GM10266 (cell line): Measurements from ENCODE around the gene SNRPA1.
"Not testable (repeated sequence)": the region's sequence is repeated elsewhere in the genome, so short reads cannot be mapped to it uniquely, and the experiment has no call there.

ENCODE experiments used
- DNase-seq: peaks from one replicate; pipeline ENCODE4 v3.0.0; 2012; ENCODE audit errors: extremely low spot score
- TF ChIP-seq, protein P1 (sequence below): IDR thresholded peaks from 2 replicates; pipeline ENCODE4 v1.5.1; 2012; ENCODE audit warnings: mild to moderate bottlenecking, low read depth; ENCODE audit not compliant: control insufficient read depth, insufficient read depth; ENCODE audit errors: missing control alignments

SNRPA1 gene

DNA sequence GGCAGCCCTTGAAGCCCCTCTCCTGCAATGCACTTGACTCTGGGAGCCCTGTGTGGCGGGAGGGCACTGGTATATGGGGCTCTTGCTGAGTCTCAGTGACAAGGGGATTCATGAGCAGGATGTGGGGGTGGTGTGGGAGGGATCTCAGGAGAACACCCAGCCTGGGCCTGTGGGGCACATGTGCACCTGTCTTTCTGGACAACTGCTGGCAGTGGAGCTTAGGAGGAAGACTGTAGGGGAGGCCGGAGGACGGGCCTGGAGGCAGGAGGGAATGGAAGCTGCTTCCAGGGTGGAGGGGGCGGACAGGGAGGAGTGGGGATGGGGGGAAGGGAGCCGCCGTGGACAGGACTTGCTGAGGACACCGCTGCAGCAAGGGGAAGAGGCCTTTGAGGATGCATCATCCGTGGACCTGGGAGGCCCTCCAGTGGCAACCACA, 10.8 kb upstream of the SNRPA1 start:
- no peak for DNase-seq
- TF ChIP-seq, protein P1, sequence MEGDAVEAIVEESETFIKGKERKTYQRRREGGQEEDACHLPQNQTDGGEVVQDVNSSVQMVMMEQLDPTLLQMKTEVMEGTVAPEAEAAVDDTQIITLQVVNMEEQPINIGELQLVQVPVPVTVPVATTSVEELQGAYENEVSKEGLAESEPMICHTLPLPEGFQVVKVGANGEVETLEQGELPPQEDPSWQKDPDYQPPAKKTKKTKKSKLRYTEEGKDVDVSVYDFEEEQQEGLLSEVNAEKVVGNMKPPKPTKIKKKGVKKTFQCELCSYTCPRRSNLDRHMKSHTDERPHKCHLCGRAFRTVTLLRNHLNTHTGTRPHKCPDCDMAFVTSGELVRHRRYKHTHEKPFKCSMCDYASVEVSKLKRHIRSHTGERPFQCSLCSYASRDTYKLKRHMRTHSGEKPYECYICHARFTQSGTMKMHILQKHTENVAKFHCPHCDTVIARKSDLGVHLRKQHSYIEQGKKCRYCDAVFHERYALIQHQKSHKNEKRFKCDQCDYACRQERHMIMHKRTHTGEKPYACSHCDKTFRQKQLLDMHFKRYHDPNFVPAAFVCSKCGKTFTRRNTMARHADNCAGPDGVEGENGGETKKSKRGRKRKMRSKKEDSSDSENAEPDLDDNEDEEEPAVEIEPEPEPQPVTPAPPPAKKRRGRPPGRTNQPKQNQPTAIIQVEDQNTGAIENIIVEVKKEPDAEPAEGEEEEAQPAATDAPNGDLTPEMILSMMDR = no peak

- DNase-seq = no peak
Observed at GRCh38 chr15:101303408-101303807, 8.4 kb upstream of the SNRPA1 start.

GRCh38 chr15:101296418-101297405, 1.7 kb upstream of the SNRPA1 start:
- no peak for DNase-seq
- TF ChIP-seq, protein P1 = no peak

More at GRCh38 chr15:101303408-101303807, 8.4 kb upstream of the SNRPA1 start:
- TF ChIP-seq, protein P1 = no peak

DNA sequence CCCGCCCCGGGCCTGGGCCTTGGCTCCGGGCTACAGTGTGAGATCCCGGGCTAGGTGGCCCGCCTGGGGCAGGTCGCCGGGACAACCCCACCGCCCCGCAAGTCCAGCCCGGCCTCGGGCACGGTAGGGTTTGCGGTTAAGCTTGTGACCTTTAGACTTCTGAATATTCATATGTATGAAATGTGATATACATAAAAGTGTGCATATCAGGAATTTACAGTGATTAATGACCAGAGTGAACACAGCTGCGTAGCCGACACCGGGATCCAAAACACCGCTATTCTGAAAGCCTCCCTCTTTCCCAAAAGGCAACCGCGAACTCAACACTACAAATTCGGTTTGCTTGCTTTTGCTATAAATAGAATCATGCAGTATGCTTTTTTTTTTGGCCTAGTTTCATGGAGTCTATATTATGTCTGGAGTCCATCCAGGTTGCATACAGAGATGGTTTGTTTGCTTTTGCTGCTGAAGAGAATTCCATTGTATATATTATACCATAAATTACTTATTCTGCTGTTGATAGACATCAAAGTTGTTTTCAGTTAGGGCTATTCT, 636 bp upstream of the SNRPA1 start:
- no peak for DNase-seq
- TF ChIP-seq, protein P1 = no peak

GRCh38 chr15:101293122-101293521, 1.9 kb downstream of the SNRPA1 start:
- no peak for DNase-seq
- TF ChIP-seq, protein P1 = no peak

DNA sequence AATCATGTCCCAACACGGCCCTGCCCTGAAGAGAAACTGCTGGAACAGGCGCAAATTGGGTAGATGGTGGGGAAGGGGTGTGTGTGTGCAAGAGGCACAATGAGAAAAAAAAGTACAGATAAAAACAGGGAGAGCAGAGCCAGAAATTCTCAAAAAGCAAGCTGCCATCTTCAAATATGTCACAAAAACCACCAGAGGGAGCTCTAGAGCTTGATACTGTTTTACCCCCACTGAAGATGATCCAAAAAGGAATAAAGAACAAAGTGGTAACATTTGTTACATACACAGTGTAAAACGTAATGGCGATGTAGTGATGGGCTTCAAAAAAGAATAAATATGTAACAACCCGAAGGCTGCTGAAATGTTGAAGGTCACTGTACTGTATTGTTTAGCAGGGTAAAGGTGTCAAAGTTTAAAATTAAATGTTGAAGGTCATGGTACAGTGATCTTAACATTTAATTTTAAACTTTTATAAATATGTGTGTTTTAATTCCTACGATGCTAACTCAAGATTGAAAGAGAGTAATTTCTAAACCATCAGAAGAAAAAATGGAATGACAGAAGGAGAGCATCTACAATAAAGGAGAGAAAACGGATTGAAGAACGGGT, 6.0 kb downstream of the SNRPA1 start:
- DNase-seq = peak; percentile 56
- TF ChIP-seq, protein P1 = peak; percentile 61

- DNase-seq = not testable (repeated sequence)
Observed at GRCh38 chr15:101287342-101287741, 7.7 kb downstream of the SNRPA1 start.
